ENCODE data around the gene TLCD3B. TPM values are rescaled to one million over a fixed set of nuclear protein-coding genes. Genes with fewer than 3 reads are reported as not detected.
A peak's percentile ranks its signal among the peaks of the same experiment; 100 is the strongest.

TLCD3B gene
- total RNA-seq, 1 donor: not detected

DNA sequence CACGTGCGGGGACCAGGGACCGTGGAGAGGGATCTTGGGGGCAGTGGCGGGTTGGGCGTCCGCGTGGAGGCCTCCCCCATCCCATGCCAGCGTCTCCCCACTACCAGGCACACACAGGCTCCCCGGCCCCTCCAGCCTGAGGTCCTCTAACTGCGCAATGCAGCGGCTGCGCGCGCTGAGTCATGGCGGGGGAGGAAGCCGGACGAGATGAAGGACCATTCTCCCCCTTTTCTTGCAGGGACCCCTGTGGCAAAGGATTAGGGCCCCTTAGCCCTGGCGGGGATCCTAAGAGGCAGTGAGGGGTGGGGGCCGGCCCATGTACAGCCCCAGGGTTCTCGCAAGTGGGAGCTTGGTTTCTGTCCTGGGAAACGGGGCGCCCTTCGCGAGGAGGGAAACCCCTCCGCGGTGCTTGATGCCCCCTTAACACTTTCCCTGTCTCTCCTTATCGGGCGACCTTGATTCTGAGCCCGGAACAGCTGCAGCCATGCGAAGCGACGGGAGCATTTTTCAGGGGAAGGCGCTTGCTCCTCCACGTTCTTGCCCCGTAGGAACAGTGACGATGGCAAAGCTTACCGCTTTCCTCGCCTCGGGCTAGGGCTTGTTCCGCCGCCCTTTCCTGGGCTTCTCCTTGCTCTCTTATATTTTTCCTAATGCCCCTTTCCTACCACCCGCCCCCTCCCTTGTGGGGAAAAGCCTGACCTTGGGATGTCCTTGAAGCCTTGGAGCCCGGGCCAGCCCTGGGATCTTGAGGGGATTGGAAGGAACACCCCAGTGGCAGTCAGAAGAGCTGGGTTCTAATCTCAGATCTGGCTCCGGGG, 35.1 kb upstream of the TLCD3B start:
- peak; percentile 79 for DNase-seq (ENCODE audit: low read depth)
- peak overlapping the region; percentile 92 for H3K4me3 ChIP-seq (ENCODE audit: low read depth, low read length)
- no peak for TF ChIP-seq CTCF (IDR thresholded peaks at IDR 0.05; ENCODE audit: insufficient read depth, low read depth, low read length)

DNA sequence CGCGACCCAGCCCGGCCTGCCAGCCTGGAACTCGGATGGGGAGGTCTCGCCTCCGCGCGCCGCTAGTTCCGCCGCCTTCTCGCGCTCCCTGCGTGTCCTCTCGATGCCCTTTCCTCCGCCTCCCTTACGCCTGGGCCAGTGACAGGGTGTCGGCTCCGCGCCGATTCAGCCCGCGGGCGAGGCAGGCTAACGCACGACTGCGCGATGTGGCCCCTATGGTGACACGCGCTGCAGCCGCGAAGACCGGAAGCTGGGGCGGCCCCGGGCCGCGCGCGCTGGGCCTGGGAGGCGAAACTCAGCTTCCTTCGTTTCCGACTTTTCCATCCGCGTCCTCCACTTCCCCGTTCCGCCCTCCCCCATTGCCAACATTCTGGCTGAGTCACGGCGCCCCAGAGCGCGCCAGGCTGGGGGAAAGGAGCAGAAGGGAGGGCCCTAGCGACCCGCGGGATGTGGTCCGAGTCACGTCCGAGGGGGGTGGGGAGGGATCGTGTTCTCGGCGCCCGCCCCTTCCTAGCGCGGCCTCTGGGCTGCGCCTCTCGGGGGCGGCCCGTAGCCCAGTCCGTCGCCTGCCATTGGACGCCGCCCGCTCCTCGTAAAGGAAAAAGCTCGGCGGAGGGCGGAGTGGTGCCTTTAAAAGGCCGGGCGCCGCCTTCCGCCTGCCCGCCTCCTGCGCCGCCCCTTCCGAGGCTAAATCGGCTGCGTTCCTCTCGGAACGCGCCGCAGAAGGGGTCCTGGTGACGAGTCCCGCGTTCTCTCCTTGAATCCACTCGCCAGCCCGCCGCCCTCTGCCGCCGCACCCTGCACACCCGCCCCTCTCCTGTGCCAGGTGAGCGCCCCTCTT, 34.3 kb upstream of the TLCD3B start, which contains the start of gene ALDOA:
Gene ALDOA, plus strand, starts transcription at position 659 of the 841 bp plus-strand sequence. CDS start 1,138 bp downstream, outside the sequence.
- DNase-seq (ENCODE audit: low read depth): peak; percentile 99
- no peak for TF ChIP-seq CTCF (IDR thresholded peaks at IDR 0.05; ENCODE audit: insufficient read depth, low read depth, low read length)
- H3K4me3 ChIP-seq (ENCODE audit: low read depth, low read length): peak within 1 kb of the TSS; percentile 92

- peak overlapping the region; percentile 92 for H3K4me3 ChIP-seq (ENCODE audit: low read depth, low read length)
- no peak for TF ChIP-seq CTCF (IDR thresholded peaks at IDR 0.05; ENCODE audit: insufficient read depth, low read depth, low read length)
- DNase-seq (ENCODE audit: low read depth): no peak
Measured at GRCh38 chr16:30064729-30065101, 33.6 kb upstream of the TLCD3B start.

GRCh38 chr16:30063893-30064728, 33.0 kb upstream of the TLCD3B start:
- H3K4me3 ChIP-seq (ENCODE audit: low read depth, low read length): peak overlapping the region; percentile 92
- DNase-seq (ENCODE audit: low read depth): peak; percentile 44
- TF ChIP-seq CTCF (IDR thresholded peaks at IDR 0.05; ENCODE audit: insufficient read depth, low read depth, low read length): no peak

GRCh38 chr16:30063278-30063892, 32.3 kb upstream of the TLCD3B start:
- TF ChIP-seq CTCF (IDR thresholded peaks at IDR 0.05; ENCODE audit: insufficient read depth, low read depth, low read length): no peak
- no peak for DNase-seq (ENCODE audit: low read depth)
- H3K4me3 ChIP-seq (ENCODE audit: low read depth, low read length): no peak overlapping the region

Data from fibroblast of villous mesenchyme (primary cell).